HG02885 (cell line): ENCODE measurements around the gene INTS6.
A peak's percentile ranks its signal among the peaks of the same experiment; 100 is the strongest.

Experiments used
- ATAC-seq: cut with Tn5 transposase; IDR thresholded peaks from one replicate; pipeline ENCODE4 v1.9.1; 2021; ENCODE audit warnings: mild to moderate bottlenecking; ENCODE audit not compliant: unreplicated experiment, poor library complexity

Gene INTS6

GRCh38 chr13:51452361-51453206 lies at the start of gene INTS6:
Gene INTS6, minus strand, starts transcription at chr13:51453036. Its CDS starts 511 bp downstream, at chr13:51452525.
- peak; percentile 72 for ATAC-seq

- ATAC-seq: peak; percentile 97
Measured at GRCh38 chr13:51502153-51502651, 49.4 kb upstream of the INTS6 start.

GRCh38 chr13:51501592-51502152 lies 48.8 kb upstream of the INTS6 start:
- peak; percentile 31 for ATAC-seq

GRCh38 chr13:51501096-51501495 lies 48.3 kb upstream of the INTS6 start:
- ATAC-seq: no peak

GRCh38 chr13:51500687-51501086 lies 47.9 kb upstream of the INTS6 start:
- no peak for ATAC-seq

- no peak for ATAC-seq
Measured at GRCh38 chr13:51499841-51500240, 47.0 kb upstream of the INTS6 start.

- no peak for ATAC-seq
Measured at GRCh38 chr13:51495316-51495715, 42.5 kb upstream of the INTS6 start.

GRCh38 chr13:51494156-51494555 lies 41.3 kb upstream of the INTS6 start:
- ATAC-seq: no peak

- ATAC-seq: no peak
Measured at GRCh38 chr13:51488212-51488611, 35.4 kb upstream of the INTS6 start.

GRCh38 chr13:51481656-51482055 lies 28.8 kb upstream of the INTS6 start:
- ATAC-seq: no peak

- no peak for ATAC-seq
Measured at GRCh38 chr13:51479199-51479523, 26.3 kb upstream of the INTS6 start.

GRCh38 chr13:51478418-51479198 lies 25.8 kb upstream of the INTS6 start:
- no peak for ATAC-seq

GRCh38 chr13:51477653-51478324 lies 25.0 kb upstream of the INTS6 start:
- ATAC-seq: no peak

- no peak for ATAC-seq
Measured at GRCh38 chr13:51477149-51477548, 24.3 kb upstream of the INTS6 start.

- ATAC-seq: no peak
Measured at GRCh38 chr13:51475727-51476501, 23.1 kb upstream of the INTS6 start.

- no peak for ATAC-seq
Measured at GRCh38 chr13:51469790-51470189, 17.0 kb upstream of the INTS6 start.

- ATAC-seq: no peak
Measured at GRCh38 chr13:51467730-51468129, 14.9 kb upstream of the INTS6 start.

GRCh38 chr13:51465124-51465523 lies 12.3 kb upstream of the INTS6 start:
- no peak for ATAC-seq

- ATAC-seq: no peak
Measured at GRCh38 chr13:51457086-51457815, 4.4 kb upstream of the INTS6 start.
